ENCODE measurements around the gene ASAH2B.

Gene ASAH2B

DNA sequence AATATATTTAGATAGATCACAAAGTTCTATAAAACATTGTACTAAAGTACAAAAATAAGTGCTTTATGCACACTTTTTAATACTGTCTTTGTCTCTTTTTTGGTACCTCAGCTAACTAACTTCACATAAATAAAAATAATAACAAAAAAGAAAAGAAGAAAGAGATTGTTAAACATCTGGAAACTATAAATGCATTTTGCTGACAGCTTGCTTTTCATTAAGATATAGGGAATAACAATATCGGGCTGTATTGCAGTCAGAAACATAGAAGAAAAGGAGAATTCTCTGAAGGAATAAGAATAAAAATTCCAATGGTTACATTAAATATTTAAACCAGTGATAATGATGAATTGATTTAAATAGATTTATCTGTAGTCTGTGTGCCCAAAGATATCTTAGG, 59.9 kb downstream of the ASAH2B start:
- no peak for DNase-seq

DNA sequence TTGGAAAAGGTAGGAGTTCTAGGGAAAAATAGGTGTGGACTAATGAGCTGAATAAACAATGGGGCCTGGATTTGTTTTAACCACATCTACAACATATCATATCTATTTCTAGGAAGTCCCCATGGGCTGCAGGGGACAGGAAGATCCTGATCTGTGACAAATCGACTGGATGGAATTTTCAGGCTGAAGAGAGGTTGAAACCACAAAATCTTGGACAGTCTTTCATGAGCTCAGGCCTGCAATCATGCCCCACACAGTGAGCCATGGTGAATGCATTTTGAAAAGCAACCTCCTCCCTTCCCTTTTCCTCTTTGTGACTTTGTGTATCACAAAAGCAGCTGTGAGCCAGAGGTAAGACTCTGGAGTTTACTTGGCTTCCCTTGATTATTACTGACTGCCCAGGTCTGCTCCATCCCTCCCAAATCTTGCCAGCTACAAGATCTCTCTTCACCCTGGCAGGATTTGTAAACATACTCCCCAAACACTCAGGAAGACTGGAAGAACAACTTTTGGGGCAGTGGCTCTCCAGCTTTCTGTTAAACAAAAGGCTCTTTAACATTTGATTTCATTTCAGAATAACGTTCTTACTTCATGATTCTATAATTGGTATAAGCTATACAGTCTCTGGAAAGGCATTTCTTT, 66.4 kb downstream of the ASAH2B start:
- DNase-seq = no peak

DNA sequence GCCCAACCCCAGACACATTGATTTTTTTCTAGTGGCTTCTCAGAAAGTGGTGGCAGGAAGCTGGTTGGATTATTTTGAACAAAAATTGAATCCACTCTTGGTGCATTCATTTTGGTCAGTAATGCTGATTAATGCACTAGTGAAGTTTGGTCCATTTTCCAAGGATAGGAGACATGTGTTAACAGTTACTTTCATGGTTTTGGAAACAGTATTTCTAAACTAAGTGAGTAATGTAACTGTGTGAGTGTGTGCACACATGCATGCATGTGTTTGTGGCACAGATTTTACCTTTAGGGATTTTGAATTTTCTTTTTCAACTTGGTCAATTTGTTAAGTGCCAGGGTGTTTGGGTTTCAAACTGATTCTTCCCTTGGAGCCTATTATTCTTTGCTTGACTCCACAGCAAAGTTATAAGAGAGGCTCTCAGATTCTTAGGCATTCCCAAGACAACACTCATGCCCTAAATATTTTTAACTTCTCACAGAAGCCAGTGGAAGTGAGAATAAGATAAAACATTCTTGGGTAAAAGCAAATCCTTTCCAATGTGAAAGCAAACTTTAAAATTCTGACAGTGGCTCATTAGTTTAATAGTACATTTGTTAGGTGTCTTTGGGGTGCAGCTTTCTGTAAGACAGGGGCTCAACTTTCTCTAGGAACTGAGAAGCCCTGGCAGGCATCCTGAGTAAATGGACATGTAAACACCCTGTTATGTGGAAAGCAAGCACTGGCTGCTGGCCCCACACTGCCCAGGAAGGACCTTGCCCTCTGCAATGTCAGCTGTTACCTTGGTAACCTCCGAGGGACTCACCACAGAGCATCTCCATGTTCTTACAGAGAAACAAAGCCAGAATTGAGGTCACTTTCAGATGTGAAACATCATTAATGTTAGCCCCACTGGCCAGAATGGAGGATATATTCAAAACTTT, 68.4 kb downstream of the ASAH2B start:
- no peak for DNase-seq
